Loucy (cell line): ENCODE results near the gene AMFR.

Experiments used
- EZH2phosphoT487 ChIP-seq: fragments of 200-600 bp; IDR thresholded peaks from 2 replicates; pipeline ENCODE4 v1.6.1; 2018; ENCODE audit warnings: antibody characterized with exemption, mild to moderate bottlenecking, moderate library complexity, borderline replicate concordance
- TF ChIP-seq, protein P1 (sequence below): fragments of 200-600 bp; sonication (generic); conservative IDR thresholded peaks from 2 replicates; pipeline ENCODE4 v1.5.1; 2014; ENCODE audit warnings: mild to moderate bottlenecking, antibody characterized with exemption, low read length

DNA sequence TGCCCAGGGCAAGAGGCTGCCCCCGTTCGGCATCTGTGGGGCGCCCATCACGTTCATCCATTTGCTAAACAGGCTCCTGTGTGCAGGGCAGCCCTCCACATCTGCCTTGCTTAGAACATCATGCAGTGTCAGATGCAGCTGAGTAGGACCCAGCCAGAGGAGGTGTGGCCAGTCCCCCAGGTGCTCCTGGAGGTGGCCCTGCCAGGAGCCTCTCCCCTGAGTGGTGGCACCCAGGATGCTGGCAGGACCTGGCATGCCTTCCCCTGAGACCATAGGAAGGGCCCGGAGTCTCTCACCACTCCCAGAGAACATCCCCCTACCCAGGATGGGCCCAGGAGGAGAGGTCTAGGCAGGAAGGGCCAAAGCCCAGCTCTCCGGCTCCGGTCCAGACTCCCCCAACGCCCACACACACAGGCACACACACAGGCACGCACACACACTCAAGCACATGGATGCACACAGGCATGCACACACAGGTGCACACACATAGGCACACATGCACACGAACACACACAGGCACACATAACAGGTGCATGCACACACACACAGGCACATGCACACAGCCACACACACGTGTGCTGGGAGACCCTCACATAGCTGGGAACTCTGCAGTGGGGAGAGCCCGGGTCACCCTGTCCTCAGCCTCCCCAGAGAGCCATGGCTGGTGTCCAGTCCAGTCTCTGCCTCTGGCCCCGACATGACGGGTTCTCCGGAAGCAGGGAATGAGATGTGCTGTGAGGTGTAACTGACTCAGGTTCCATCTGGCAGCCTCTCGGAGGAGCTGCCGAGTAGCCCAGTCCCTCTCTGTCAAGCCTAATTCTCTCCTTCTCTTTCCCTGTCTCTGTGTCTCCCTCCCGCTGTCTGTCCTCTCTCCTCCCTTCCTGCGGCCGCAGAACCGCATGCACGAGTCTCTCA, 74.6 kb downstream of the AMFR start:
- TF ChIP-seq, protein P1, sequence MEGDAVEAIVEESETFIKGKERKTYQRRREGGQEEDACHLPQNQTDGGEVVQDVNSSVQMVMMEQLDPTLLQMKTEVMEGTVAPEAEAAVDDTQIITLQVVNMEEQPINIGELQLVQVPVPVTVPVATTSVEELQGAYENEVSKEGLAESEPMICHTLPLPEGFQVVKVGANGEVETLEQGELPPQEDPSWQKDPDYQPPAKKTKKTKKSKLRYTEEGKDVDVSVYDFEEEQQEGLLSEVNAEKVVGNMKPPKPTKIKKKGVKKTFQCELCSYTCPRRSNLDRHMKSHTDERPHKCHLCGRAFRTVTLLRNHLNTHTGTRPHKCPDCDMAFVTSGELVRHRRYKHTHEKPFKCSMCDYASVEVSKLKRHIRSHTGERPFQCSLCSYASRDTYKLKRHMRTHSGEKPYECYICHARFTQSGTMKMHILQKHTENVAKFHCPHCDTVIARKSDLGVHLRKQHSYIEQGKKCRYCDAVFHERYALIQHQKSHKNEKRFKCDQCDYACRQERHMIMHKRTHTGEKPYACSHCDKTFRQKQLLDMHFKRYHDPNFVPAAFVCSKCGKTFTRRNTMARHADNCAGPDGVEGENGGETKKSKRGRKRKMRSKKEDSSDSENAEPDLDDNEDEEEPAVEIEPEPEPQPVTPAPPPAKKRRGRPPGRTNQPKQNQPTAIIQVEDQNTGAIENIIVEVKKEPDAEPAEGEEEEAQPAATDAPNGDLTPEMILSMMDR, result no peak
- no peak for TF ChIP-seq EZH2phosphoT487
